HAP-1 (cell line): ENCODE data around the gene NTPCR.
"Not testable (repeated sequence)": the region's sequence is repeated elsewhere in the genome, so short reads cannot be mapped to it uniquely, and the experiment has no call there.

ENCODE experiments used
- DNase-seq, 2 experiments: peaks; one replicate each; pipeline ENCODE4 v3.0.0-alpha.2; 2016 to 2020; ENCODE audit warnings: low spot score in 2 of 2
- H3K27me3 ChIP-seq: fragments of 250-450 bp; sonication (Bioruptor Pico); 2 replicates; pipeline ENCODE4 v1.5.1; 2020; ENCODE audit warnings: low read depth, mild to moderate bottlenecking, moderate library complexity
- H3K36me3 ChIP-seq: fragments of 250-450 bp; sonication (Bioruptor Pico); replicated peaks from 2 replicates; pipeline ENCODE4 v1.5.1; 2020; ENCODE audit warnings: mild to moderate bottlenecking
- H3K4me1 ChIP-seq: fragments of 250-450 bp; sonication (Bioruptor Pico); 2 replicates; pipeline ENCODE4 v1.5.1; 2020; ENCODE audit warnings: mild to moderate bottlenecking
- H3K4me3 ChIP-seq: fragments of 250-450 bp; sonication (Bioruptor Pico); 2 replicates; pipeline ENCODE4 v1.5.1; 2020; ENCODE audit warnings: mild to moderate bottlenecking, moderate library complexity
- H3K9me3 ChIP-seq: fragments of 250-450 bp; sonication (Bioruptor Pico); 2 replicates; pipeline ENCODE4 v1.5.1; 2020; ENCODE audit warnings: mild to moderate bottlenecking, moderate library complexity
- in situ Hi-C: fragments of 300-500 bp; cut with MboI; formaldehyde crosslinking; loops from 3 replicates; pipeline ENCODE4 v1.14.3; 2020; ENCODE audit warnings: low sequenced_read_pairs, inconsistent platforms, mixed read lengths

The NTPCR gene

GRCh38 chr1:232950197-232951176, at the start of gene NTPCR:
Gene NTPCR (plus strand): TSS chr1:232950611. CDS start chr1:232950711, 100 bp downstream.
- Histone ChIP-seq H3K27me3 (no peaks in the 10 kb centered on the region), H3K9me3 (no peaks in the 10 kb centered on the region), H3K4me3 (peak within 1 kb of the TSS; percentile 92), H3K4me1 (peaks cover 21% of the 10 kb centered on the region), H3K36me3 (no peaks in the 10 kb centered on the region)
- peak; percentile 88 to 95 for DNase-seq
- in situ Hi-C loops, result no loop called here

- no peak overlapping the region for H3K4me3 ChIP-seq
- H3K4me1 ChIP-seq, result no peaks in the 10 kb centered on the region
- no peaks in the 10 kb centered on the region for H3K9me3 ChIP-seq
- DNase-seq, result no peak
- no peaks in the 10 kb centered on the region for H3K27me3 ChIP-seq
- in situ Hi-C loops, result no loop called here
- no peaks in the 10 kb centered on the region for H3K36me3 ChIP-seq
These were observed 49.6 kb upstream of the NTPCR start for GRCh38 chr1:232900818-232901217.

GRCh38 chr1:232901255-232901654, 49.2 kb upstream of the NTPCR start:
- H3K9me3 ChIP-seq, result no peaks in the 10 kb centered on the region

GRCh38 chr1:232902774-232903350, 47.5 kb upstream of the NTPCR start:
- DNase-seq, result no peak
- in situ Hi-C loops, result no loop called here
- Histone ChIP-seq H3K27me3 (no peaks in the 10 kb centered on the region), H3K4me1 (no peaks in the 10 kb centered on the region), H3K36me3 (no peaks in the 10 kb centered on the region), H3K9me3 (no peaks in the 10 kb centered on the region), H3K4me3 (no peak overlapping the region)

More at GRCh38 chr1:232901255-232901654, 49.2 kb upstream of the NTPCR start:
- H3K27me3 ChIP-seq, result no peaks in the 10 kb centered on the region
- H3K36me3 ChIP-seq, result no peaks in the 10 kb centered on the region
- in situ Hi-C loops, result no loop called here
- no peak overlapping the region for H3K4me3 ChIP-seq
- H3K4me1 ChIP-seq, result no peaks in the 10 kb centered on the region
- no peak for DNase-seq

- Histone ChIP-seq H3K4me1 (no peaks in the 10 kb centered on the region), H3K4me3 (no peak overlapping the region), H3K9me3 (no peaks in the 10 kb centered on the region), H3K36me3 (no peaks in the 10 kb centered on the region), H3K27me3 (no peaks in the 10 kb centered on the region)
- in situ Hi-C loops, result no loop called here
- DNase-seq, result no peak
These were observed 46.3 kb upstream of the NTPCR start for GRCh38 chr1:232904131-232904530.

- no peaks in the 10 kb centered on the region for H3K4me1 ChIP-seq
- no peaks in the 10 kb centered on the region for H3K9me3 ChIP-seq
- DNase-seq, result no peak
- no peaks in the 10 kb centered on the region for H3K36me3 ChIP-seq
- H3K27me3 ChIP-seq, result no peaks in the 10 kb centered on the region
- in situ Hi-C loops, result no loop called here
- no peak overlapping the region for H3K4me3 ChIP-seq
These were observed 45.8 kb upstream of the NTPCR start for GRCh38 chr1:232904566-232904965.

GRCh38 chr1:232905331-232906034, 44.9 kb upstream of the NTPCR start:
- Histone ChIP-seq H3K4me1 (no peaks in the 10 kb centered on the region), H3K9me3 (no peaks in the 10 kb centered on the region), H3K4me3 (no peak overlapping the region), H3K27me3 (no peaks in the 10 kb centered on the region), H3K36me3 (no peaks in the 10 kb centered on the region)
- no peak for DNase-seq
- in situ Hi-C loops, result no loop called here

- Histone ChIP-seq H3K4me1 (no peaks in the 10 kb centered on the region), H3K9me3 (no peaks in the 10 kb centered on the region), H3K36me3 (no peaks in the 10 kb centered on the region), H3K27me3 (no peaks in the 10 kb centered on the region), H3K4me3 (no peak overlapping the region)
- no peak for DNase-seq
- in situ Hi-C loops, result no loop called here
These were observed 44.0 kb upstream of the NTPCR start for GRCh38 chr1:232906441-232906840.

- Histone ChIP-seq H3K4me1 (no peaks in the 10 kb centered on the region), H3K4me3 (no peak overlapping the region), H3K9me3 (no peaks in the 10 kb centered on the region), H3K27me3 (no peaks in the 10 kb centered on the region), H3K36me3 (no peaks in the 10 kb centered on the region)
- in situ Hi-C loops, result no loop called here
- DNase-seq, result no peak
These were observed 41.6 kb upstream of the NTPCR start for GRCh38 chr1:232908831-232909230.

- no peak for DNase-seq
- Histone ChIP-seq H3K36me3 (no peaks in the 10 kb centered on the region), H3K27me3 (no peaks in the 10 kb centered on the region), H3K4me3 (no peak overlapping the region), H3K4me1 (no peaks in the 10 kb centered on the region), H3K9me3 (no peaks in the 10 kb centered on the region)
- in situ Hi-C loops, result no loop called here
These were observed 40.7 kb upstream of the NTPCR start for GRCh38 chr1:232909752-232910151.

GRCh38 chr1:232911027-232911599, 39.3 kb upstream of the NTPCR start:
- no peak for DNase-seq
- Histone ChIP-seq H3K4me3 (no peak overlapping the region), H3K9me3 (no peaks in the 10 kb centered on the region), H3K36me3 (no peaks in the 10 kb centered on the region), H3K27me3 (no peaks in the 10 kb centered on the region), H3K4me1 (no peaks in the 10 kb centered on the region)
- in situ Hi-C loops, result no loop called here

- DNase-seq, result no peak
These were observed 37.4 kb upstream of the NTPCR start for GRCh38 chr1:232912845-232913580.

GRCh38 chr1:232914271-232914670, 36.1 kb upstream of the NTPCR start:
- in situ Hi-C loops, H3K4me1 ChIP-seq, H3K4me3 ChIP-seq, H3K27me3 ChIP-seq, DNase-seq, H3K9me3 ChIP-seq, H3K36me3 ChIP-seq: not testable (repeated sequence)

More at GRCh38 chr1:232912845-232913580, 37.4 kb upstream of the NTPCR start:
- H3K4me1 ChIP-seq, result no peaks in the 10 kb centered on the region
- no peaks in the 10 kb centered on the region for H3K36me3 ChIP-seq
- in situ Hi-C loops, result no loop called here
- H3K9me3 ChIP-seq, result no peaks in the 10 kb centered on the region
- no peaks in the 10 kb centered on the region for H3K27me3 ChIP-seq
- no peak overlapping the region for H3K4me3 ChIP-seq
